Loucy (cell line): ENCODE data around the gene URI1.

Source experiments
- EZH2phosphoT487 ChIP-seq: fragments of 200-600 bp; IDR thresholded peaks from 2 replicates; pipeline ENCODE4 v1.6.1; 2018; ENCODE audit warnings: antibody characterized with exemption, mild to moderate bottlenecking, moderate library complexity, borderline replicate concordance
- TF ChIP-seq, protein P1 (sequence below): fragments of 200-600 bp; sonication (generic); conservative IDR thresholded peaks from 2 replicates; pipeline ENCODE4 v1.5.1; 2014; ENCODE audit warnings: mild to moderate bottlenecking, antibody characterized with exemption, low read length

DNA sequence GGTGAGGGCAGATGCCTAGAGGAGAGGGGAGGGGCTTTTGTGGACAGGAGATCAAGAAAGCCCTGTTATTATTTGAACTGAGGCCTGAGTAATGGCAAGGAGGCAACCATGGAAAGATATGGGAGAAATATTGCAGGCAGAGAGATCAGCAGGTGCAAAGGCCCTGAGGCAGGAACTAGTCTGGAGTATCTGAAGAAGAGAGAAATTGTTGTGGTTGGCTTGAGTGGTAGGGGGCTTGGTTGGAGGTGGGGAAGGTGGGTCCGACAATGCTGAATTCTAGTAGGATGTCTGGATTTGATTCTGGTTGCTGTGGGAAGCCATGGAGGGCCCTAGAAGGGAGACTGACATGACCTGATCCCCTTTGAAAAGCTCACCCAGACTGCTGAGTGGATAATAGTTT lies 2.4 kb upstream of the URI1 start:
- TF ChIP-seq, protein P1, sequence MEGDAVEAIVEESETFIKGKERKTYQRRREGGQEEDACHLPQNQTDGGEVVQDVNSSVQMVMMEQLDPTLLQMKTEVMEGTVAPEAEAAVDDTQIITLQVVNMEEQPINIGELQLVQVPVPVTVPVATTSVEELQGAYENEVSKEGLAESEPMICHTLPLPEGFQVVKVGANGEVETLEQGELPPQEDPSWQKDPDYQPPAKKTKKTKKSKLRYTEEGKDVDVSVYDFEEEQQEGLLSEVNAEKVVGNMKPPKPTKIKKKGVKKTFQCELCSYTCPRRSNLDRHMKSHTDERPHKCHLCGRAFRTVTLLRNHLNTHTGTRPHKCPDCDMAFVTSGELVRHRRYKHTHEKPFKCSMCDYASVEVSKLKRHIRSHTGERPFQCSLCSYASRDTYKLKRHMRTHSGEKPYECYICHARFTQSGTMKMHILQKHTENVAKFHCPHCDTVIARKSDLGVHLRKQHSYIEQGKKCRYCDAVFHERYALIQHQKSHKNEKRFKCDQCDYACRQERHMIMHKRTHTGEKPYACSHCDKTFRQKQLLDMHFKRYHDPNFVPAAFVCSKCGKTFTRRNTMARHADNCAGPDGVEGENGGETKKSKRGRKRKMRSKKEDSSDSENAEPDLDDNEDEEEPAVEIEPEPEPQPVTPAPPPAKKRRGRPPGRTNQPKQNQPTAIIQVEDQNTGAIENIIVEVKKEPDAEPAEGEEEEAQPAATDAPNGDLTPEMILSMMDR = no peak
- TF ChIP-seq EZH2phosphoT487 = no peak
